LHCN-M2 (cell line): Measurements from ENCODE around the gene SIGLEC1. TPM values are rescaled to one million over a fixed set of nuclear protein-coding genes. Genes with fewer than 3 reads are reported as not detected.

ENCODE experiments used
- DNase-seq: peaks from one replicate; pipeline ENCODE4 v3.0.0-alpha.2; 2012; ENCODE audit warnings: low read depth
- total RNA-seq: library from RNA; depleted of rRNA; stranded (reverse); fragments of >200 nt; gene quantifications from 2 replicates; pipeline ENCODE4 v1.2.3, GENCODE V29; 2014

Gene SIGLEC1
- total RNA-seq, 1 experiment from 2014 or later, result not detected

DNA sequence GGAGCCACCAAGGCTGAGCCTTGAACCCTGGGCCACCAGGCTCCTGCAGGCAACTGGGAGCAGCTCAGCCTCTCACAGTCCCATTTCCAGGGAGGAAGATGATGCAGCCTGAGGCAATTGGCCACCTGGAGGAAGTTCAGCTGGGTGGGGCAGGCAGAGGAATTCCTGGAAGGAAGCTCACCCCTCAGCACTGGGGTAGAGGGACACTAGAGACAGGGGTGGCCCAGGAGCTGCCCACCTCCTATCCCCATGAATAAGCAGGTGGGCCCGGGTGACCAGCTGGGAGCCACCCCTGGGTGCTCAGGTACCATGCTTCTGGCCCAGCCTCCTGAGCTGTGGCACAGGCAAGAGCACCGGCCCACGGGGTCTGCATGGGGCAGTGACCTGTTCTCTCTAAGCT is 16.5 kb upstream of the SIGLEC1 start:
- DNase-seq, result no peak

DNA sequence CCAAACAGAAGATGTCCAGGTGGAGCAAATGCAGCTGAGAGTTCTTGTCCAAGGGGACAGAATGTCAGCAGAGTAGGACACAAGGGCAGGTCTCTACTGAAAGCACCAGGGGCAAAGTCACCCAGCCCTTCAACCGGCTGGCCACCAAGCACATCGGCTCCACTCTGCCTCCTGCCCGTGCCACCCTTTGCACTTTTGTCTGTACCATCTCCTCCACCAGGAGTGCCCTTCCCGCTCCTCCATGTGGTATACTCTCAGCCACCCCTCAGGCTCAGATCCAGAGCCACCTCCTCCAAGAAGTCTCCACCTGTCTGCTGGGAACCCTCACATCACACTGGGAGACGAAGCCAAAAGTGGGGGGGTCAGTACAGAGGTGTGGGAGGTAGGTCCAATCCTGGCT is 16.0 kb upstream of the SIGLEC1 start:
- DNase-seq, result no peak

DNA sequence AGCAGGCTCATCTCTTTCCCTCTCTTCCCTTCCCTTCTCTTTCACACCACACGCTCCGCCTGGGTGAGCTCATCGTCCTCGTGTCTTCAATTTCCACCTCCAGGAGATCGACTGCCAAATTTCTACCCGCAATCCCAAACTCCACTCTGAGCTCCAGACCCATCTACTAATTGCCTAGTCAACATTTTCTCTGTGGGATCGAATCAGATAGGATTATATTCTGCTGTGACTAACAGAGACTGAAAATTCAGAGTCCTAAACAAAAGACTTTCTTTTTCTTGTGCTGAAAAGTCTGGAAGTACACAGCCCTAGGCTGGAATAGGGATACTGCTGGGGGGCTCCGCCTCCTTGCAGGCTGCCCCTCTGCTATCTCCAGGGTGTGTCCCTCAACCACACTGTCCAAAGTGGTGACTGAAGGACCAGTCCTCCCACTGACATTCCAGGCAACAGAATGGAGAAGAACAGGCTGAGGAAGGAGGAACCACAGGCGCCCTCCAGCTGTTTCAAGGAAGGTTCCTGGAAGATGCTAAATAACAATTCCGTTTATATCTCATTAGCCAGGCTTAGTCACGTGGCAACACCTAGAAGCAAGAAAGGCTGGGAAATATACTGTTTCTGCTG is 15.1 kb upstream of the SIGLEC1 start:
- DNase-seq, result peak; percentile 44

DNA sequence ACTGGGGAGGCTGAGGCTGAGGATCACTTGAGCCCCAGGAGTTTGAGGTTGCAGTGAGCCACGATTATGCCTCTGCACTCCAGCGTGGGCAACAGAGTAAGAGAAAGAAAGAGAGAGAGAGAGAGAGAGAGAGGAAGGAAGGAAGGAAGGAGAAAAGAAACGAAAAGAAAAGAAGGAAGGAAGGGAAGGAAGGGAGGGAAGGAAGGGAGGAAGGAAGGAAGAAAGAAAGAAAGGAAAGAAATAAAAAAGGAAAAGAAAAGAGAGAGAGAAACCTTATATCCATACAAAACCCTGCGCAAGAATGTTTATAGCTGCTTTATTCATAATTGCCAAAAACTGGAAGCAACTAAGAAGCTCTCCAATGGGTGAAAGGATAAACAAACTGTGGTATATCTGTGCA is 12.0 kb upstream of the SIGLEC1 start:
- no peak for DNase-seq

DNA sequence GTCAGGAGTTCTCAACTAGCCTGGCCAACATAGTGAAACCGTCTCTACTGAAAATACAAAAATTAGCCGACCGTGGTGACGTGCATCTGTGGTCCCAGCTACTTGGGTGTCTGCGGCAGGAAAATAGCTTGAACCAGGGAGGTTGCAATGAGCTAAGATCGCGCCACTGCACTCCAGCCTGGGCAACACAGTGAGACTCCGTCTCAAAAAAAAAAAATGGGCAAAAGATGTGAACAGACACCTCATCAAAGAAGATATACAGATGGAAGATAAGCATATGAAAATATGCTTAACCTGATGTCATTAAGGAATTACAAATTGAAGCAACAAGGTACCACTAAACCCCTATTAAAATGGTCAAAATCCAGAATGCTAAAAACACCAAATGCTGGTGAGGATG is 10.9 kb upstream of the SIGLEC1 start:
- no peak for DNase-seq

DNA sequence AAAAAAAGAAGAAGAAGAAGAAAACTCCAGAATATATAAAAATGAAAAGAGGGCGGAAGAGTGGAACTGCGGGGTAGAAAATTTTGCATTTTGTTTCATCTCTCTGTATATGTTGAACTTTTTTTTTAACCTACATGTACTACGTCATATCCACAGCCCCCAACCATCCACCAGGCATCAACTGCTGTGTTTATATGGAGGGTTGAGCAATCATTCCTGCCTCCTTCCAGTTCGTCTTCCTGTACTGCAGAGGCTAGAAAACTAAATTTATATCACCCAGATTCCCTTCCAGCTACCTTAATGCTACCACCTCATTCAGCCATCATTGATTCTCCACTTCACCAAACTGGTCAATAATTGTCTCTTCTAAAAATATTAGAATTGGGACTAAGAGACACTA is 9.5 kb upstream of the SIGLEC1 start:
- no peak for DNase-seq

DNA sequence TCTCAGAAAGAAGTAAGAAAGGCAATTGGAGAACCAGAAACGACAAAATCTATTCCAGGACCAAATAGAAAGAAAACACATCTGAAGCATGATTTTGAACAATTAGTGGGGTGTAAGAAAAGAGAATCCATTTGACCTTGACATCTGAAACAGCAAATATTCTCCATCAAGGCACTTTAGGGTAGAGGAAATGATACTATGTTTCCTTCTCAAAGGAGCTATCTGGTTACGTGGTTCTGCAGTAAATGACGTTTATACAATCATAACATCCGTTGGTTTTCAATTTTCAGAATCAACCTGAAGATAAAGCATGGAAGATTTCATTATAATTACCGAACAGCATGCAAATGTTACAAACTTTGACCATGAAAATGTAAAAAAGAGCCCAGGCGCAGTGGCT is 8.2 kb upstream of the SIGLEC1 start:
- no peak for DNase-seq

DNA sequence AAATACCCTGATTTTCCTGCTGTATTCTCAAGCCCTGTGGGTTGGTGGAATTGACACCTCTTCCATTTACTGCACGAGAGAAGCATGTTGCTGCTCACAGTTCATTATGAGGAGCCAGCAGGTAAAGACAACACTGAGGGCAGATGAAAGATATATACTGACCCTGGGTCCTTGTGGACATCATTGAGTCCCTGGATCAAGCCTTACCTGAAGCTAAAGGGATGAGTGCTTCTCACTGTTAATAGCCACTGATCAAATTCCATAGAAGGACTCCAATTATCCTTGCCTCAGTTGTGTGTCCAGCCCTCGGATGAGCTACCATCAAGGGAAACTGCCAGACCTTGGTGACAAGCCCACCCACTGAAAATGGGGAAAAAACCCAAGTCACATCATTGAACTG is 7.7 kb upstream of the SIGLEC1 start:
- no peak for DNase-seq

DNA sequence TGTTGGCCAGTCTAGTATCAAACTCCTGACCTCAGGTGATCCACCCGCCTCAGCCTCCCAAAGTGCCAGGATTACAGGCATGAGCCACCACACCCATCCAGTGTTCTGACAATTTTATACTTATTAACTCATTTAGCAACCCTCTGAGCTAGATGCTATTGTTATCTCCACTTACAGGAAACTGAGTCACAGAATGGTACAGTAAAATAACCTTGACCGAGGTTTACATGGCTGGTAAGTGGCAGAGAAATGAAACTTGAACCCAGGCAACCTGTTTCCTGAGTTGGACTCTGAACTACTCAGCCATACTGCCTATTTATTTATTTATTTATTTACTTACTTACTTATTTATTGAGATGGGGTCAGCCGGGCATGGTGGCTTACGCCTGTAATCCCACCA is 6.6 kb upstream of the SIGLEC1 start:
- no peak for DNase-seq

DNA sequence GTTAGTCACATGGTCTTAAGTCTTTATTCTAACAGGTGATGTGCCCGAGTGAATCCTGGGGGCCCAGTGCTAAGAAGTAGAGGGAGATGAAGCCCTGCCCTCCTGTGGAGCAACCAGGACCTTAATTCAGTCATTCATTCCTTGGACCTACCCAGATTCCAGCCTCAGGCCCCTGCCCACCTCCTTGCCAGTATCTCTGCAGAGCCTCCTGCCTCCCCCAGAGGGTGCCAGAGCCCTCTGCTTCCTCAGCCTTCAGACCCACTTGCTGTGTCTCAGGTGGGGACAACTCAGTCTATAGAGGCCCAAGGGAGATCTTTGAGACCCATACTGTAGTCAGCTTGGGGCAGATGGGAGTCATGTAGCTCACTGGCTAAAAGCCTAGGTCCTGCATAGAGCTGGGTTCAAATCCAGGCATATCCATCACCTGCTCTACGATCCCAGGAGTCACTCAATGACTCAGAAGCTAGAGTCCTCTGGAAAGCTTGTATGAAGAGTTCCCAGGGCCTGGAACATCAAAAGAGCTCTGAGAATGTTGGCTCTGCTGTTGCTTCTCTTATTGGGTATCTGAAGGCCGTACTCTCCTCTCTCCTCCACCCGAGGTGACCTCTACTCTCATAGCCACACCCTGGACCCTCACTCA is 3.9 kb upstream of the SIGLEC1 start:
- peak; percentile 20 for DNase-seq

DNA sequence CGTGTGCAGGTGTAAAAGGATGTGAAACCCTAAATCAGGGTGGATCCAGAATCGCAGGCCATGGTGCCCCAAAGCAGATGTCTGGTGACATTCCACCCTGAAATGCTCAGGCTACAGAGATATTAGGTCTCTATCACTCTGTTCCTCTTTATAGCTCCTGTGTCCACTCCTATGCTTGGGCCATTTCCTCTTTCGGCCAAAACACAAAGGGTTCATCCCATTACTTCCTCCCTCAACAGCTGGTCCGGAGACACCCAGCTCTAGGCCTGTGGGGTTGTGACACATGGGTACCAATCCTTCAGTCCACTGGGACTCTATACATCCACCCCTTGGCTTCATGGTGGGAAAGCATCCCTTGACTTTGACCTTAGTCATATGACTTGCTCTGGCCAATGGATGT is 1.7 kb upstream of the SIGLEC1 start:
- DNase-seq, result no peak

DNA sequence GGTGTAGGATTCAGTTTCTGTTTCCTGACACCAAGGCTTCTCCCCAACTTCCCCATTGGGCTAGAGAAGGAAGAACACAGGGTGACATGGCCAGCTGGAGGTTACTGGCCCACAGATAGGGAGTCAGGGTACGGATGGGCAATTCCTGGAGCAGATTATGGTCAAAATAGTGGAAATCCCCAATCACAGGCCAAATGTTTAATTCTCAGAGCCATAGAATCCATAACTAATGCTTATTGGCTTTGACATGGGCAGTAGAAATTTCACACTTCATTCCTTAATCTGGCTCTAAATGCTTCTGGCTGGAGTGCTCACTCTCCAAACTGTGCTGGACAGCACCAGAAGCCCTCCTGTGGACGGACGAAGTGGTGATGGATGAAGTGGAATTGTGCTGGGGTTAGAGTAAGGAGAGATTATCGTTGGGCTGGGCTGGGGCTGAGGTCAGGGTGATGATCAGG is 887 bp downstream of the SIGLEC1 start:
- DNase-seq, result no peak

DNA sequence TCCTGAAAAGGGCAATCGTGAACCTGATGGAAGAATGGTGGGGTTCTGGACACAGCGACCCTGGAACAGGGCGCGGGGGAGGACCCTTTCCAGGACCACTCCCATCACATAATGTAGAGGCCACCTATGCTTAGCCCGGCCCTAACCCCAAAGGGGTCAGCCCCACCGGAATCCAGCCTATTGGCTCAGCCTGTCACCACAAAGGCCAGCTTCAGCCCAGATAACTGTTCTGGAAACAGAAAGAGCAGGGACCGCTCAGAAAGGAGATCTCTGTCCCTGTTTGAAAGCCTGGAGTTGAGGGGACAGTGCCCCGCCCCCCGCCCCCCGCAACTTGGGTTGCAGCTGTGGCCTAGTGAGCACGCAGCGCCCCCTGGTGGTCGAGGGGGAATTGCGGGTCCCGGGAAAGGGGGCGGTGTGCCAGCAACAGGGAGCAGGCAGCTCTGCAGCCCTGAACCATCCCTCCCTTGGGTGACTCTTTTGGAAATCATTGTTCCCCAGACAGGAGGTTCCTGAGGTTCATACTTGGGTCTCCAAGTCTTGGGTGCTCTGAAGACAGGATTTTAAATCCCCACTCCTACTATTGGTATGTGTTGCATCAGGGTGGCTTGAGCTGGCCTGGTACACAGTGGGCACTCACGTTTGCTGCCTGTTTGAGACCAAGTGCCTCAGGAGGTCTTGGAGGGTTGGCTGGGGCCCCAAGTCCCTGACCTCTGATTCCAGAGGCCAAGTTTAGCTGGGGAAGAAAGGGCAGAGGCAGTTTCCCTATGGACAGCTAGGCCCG is 1.5 kb downstream of the SIGLEC1 start:
- peak; percentile 38 for DNase-seq

DNA sequence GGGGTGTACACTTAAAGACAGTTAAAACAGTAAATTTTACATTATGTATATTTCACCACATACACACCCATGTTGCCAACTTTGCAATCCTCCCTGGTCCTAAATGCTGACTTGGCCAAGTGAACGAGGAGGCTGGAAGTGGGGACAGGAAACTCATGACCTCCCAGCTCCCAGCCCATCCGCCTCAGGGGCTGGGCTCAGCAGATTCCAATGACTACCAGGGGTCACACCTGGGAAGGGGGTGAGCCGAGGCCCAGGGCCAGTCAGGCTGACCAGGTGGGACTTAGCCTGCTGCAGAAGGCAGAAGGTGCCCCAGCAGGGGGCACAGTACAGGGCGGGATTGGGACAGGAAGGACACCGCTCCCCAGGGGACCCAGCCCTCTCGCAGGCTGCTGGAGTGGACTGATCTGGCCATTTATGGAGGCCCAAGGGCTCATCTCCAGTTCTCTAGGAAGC is 2.4 kb downstream of the SIGLEC1 start:
- DNase-seq, result no peak

DNA sequence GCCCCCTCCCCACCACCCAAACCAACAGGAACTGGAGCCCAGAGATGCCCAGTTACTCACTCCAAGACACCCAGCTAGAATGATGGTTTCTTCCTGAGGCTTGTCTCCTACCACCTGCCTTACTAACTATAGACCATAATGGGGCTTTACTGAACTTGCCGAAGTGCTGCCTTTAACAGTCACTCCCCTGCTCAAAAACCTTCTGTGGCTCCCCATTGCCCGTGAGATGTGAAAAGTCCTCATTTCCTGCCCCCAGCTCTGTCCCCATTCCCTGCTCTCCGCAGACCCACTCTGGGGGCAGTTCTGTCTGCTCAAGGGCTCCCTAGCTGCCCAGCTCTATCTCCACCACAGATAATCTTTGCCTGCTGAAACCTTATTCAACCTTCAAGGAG is 4.9 kb downstream of the SIGLEC1 start:
- DNase-seq, result no peak

DNA sequence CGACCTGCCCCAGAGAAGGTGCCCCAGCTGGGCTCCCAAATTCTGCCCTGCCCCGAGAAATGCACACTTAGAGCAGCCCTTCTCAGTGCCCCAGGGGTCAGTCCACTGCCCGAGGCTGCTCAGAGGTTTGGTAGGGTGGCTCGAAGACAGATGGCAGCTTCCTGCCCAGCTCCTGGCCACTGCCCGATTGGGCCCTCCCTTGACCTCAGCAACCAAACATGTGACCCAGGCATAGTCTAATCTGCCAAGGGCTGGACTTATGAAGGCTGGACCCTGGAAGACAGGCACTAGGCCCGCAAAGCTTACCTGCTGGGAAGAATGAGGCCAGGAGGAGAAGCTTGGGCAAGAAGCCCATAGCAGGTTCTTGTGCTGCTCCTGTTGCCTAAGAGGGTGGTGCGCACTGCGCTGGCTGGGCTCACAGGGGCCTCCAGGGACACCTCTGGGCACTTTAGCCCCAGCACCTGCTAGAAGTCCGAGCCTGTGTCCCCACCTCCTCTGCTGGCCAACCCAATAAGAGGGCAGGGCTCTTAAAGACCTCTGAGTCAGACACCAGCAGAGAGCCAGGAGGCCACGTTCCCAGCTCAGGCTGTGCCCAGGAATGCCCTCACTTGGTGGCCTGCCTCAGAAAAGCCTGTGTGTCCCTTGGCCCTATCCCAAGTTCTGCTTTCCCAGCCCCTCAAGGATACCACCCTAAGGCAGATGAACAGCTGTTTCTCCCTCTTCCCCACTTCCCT is 5.5 kb downstream of the SIGLEC1 start:
- peak; percentile 39 for DNase-seq

DNA sequence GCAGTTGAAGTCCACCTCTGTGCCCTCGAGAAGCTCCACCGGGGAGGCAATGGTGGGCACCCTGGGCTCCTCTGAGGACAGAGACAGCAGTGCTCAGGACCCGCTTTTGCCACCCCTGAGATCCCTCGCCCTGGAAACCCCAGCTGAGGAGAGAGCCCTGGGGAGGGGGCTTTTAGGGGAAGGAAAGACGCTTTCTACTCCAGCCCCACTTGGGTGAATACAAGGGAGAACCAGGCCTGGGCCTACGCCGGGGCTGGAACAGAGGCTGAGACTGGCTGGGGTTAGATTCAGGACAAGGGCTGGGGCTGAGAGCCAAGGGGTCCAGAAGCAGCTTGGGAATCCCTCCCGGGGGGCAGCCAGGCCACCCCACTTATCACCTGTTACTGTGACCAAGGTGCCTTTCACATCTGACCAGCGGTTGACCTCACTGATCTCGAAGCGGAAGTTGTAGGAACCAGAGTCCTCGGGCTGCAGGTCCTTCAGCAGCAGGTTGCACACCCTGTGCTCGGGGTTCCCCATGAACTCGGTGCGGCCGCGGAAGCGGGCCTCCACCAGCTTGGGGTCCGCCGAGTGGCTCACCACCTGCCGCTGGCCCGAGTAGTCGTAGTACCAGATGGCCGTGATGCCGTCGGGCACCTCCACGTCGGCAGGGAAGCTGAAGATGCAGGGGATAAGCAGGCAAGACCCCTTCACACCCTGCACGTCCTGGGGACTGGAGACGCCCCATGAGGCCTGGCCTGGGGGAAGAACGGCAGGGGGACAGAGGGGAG is 6.2 kb downstream of the SIGLEC1 start:
- DNase-seq, result no peak

DNA sequence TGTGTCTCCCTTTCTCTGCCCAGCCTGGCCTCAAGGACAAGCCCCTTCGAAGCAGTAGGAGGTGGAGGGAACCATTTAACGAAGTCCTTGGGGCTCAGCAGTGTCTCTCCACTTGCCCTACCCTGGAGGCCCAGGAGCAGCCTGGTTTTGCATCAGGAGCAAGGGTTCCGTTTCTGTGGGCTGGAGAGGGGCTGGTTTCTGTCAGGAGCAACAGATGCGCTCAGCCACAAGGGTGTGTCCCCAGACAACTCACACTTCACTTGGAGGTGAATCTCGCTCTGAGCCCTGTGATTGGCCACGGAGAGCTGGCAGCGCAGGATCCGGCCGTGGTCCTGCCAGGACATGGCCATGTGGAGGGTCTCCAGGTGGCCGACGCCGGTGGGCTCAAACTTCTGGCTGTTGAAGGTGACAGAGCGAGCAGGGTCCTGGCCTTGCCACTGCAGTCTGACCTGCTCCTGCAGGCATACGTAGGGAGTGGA is 6.9 kb downstream of the SIGLEC1 start:
- no peak for DNase-seq

DNA sequence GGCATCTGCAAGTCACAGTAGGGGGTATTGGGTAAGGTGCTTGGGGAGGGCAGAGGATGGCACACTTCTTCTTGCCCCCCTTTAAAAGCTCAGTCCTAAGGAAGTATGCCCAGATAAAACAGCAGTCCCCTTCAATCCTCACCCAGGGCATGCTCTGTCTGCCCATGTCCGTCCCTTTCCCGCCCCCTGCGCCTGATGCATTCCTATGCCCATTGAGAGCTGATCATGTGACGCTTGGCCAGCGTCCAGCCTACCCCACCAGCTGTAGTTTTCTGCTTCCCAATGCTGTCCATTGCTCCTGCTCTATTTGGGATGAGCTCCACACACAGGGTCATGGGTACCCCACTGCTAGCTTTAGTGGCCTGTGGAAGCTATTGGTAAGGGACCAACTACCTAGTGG is 8.3 kb downstream of the SIGLEC1 start:
- DNase-seq, result no peak

DNA sequence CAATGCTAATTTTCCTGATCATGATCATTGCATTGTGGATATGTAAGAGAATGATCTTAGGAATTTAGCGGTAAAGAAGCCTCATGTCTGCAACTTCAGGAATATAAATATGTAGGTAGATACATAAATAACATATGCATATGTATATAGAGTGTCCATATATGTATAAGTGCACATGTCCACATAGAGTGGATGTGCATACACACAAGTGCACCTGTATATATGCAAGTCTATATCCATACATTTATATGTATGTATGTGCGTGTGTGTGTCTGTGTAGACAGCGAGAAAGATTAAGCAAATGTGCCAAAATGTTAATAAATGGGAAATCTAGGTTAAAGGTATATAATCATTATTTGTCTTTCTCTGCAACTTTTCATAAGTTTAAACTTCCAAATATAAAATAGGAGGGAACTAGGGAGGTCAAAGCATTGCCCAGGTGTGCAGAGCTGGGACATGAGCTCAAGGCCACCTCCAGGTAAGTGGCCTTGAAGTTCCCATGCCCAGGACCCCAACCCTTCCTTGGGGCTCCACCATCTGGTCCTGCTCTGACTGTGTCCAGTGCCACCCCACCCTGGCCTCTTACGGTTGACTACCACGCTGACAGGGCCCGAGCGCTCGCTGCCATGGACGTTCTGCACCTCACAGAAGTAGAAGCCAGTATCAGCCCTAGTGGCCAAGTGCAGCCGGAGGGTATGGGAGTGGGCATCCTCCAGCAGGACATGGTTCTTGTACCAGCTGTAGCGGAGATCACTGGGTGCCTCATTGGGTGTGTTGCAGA is 9.6 kb downstream of the SIGLEC1 start:
- DNase-seq, result no peak
